PC-3 (cell line): ENCODE results near the gene RABL6. TPM values are rescaled to one million over a fixed set of nuclear protein-coding genes. Genes with fewer than 3 reads are reported as not detected.
"Not testable (repeated sequence)": the region's sequence is repeated elsewhere in the genome, so short reads cannot be mapped to it uniquely, and the experiment has no call there.

ENCODE experiments used
- ATAC-seq: fragments of 200-7000 bp; cut with Tn5 transposase; 2 replicates; pipeline ENCODE4 v1.9.1; 2020; ENCODE audit warnings: mild to moderate bottlenecking, moderate library complexity
- BruUV-seq: library from RNA; stranded (reverse); fragments of 400-500 nt; replicated peaks from 2 replicates; lab custom pipeline; 2021; lab: Mats Ljungman, UMichigan
- CTCF ChIA-PET: fragments of 300-600 bp; sonication (Branson Sonifier 250); formaldehyde crosslinking; loops from one replicate; lab custom pipeline; 2022; ENCODE audit warnings: antibody characterized with exemption; lab: Charles Lee
- POLR2A ChIA-PET: fragments of 300-600 bp; sonication (Branson Sonifier 250); formaldehyde crosslinking; loops from one replicate; lab custom pipeline; 2022; ENCODE audit warnings: antibody characterized with exemption; ENCODE audit not compliant: unreplicated experiment; lab: Charles Lee
- DNase-seq: peaks from one replicate; pipeline ENCODE4 v3.0.0-alpha.2; 2015
- H2AFZ ChIP-seq: fragments of 300-600 bp; sonication (generic); 2 replicates; pipeline ENCODE4 v1.6.0; 2016; ENCODE audit warnings: antibody characterized with exemption, low read length
- H3F3A ChIP-seq: fragments of 300-600 bp; sonication (generic); one replicate; pipeline ENCODE4 v1.6.0; 2017; ENCODE audit warnings: antibody characterized with exemption, low read length, control low read depth, mild to moderate bottlenecking; ENCODE audit not compliant: unreplicated experiment
- H3K27ac ChIP-seq: fragments of 300-600 bp; sonication (generic); 2 replicates; pipeline ENCODE4 v1.5.1; 2016; ENCODE audit warnings: mild to moderate bottlenecking, low read length
- H3K27me3 ChIP-seq: fragments of 300-600 bp; sonication (generic); 2 replicates; pipeline ENCODE4 v1.6.1; 2016; ENCODE audit warnings: low read length, mixed read lengths
- H3K36me3 ChIP-seq: fragments of 300-600 bp; sonication (generic); 2 replicates; pipeline ENCODE4 v1.6.1; 2016; ENCODE audit warnings: low read depth, mixed run types, low read length, mixed read lengths
- H3K4me1 ChIP-seq: fragments of 300-600 bp; sonication (generic); 2 replicates; pipeline ENCODE4 v1.5.1; 2016; ENCODE audit warnings: low read length; ENCODE audit not compliant: insufficient read depth
- H3K4me2 ChIP-seq: fragments of 300-600 bp; sonication (generic); 2 replicates; pipeline ENCODE4 v1.6.0; 2016; ENCODE audit warnings: low read length
- H3K4me3 ChIP-seq: fragments of 300-600 bp; sonication (generic); 2 replicates; pipeline ENCODE4 v1.5.1; 2016; ENCODE audit warnings: mild to moderate bottlenecking, low read length, mixed read lengths
- H3K79me2 ChIP-seq: fragments of 300-600 bp; sonication (generic); 2 replicates; pipeline ENCODE4 v1.6.1; 2017; ENCODE audit warnings: low read length, mixed read lengths
- H3K9ac ChIP-seq: fragments of 300-600 bp; sonication (generic); 2 replicates; pipeline ENCODE4 v1.6.0; 2016; ENCODE audit warnings: mild to moderate bottlenecking, low read length
- H3K9me2 ChIP-seq: fragments of 300-600 bp; sonication (generic); replicated peaks from 2 replicates; pipeline ENCODE4 v1.6.1; 2016; ENCODE audit warnings: mixed run types, low read length, mixed read lengths
- H3K9me3 ChIP-seq: fragments of 300-600 bp; sonication (generic); 2 replicates; pipeline ENCODE4 v1.6.1; 2016; ENCODE audit warnings: low read length, mixed read lengths
- H4K20me1 ChIP-seq: fragments of 300-600 bp; sonication (generic); 2 replicates; pipeline ENCODE4 v1.6.1; 2016; ENCODE audit warnings: low read length, mixed read lengths
- EZH2 ChIP-seq: fragments of 300-600 bp; sonication (generic); IDR thresholded peaks from one replicate; pipeline ENCODE4 v1.6.1; 2017; ENCODE audit warnings: antibody characterized with exemption, mild to moderate bottlenecking, low read length; ENCODE audit not compliant: unreplicated experiment
- EZH2phosphoT487 ChIP-seq: fragments of 300-600 bp; sonication (generic); IDR thresholded peaks from 2 replicates; pipeline ENCODE4 v1.6.1; 2018; ENCODE audit warnings: mild to moderate bottlenecking, antibody characterized with exemption, low read length, borderline replicate concordance
- intact Hi-C: fragments of 100-400 bp; cut with micrococcal nuclease; formaldehyde crosslinking; loops from 2 replicates; pipeline ENCODE4 v1.9.0; 2023
- total RNA-seq: library from RNA; depleted of rRNA; stranded (reverse); fragments of >200 nt; gene quantifications from 2 replicates; pipeline ENCODE4 v1.2.3, GENCODE V29; 2014
- TF ChIP-seq, protein P1 (sequence below): fragments of 300-600 bp; sonication (generic); conservative IDR thresholded peaks from 2 replicates; pipeline ENCODE4 v1.5.1; 2017; ENCODE audit warnings: antibody characterized with exemption, low read depth, mild to moderate bottlenecking, low read length

Gene RABL6
- total RNA-seq, 1 experiment from 2014 or later = 84.3 TPM

DNA sequence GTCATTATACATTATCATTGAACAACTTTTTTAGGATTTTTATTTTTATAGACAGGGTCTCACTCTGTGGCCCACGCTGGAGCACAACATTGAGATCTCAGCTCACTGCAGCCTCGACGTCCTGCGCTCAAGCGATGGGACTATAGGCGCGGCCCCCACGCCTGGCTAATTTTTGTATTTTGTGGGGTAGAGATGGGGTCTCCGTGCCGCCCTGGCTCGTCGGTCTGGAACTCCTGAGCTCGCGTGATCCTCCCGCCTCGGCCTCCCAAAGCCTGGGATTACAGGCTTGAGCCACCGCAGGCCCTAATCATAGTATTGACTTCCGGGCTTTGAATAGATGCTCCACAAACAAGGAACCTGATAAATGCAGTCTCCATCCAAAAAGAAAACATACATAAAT, 59.7 kb downstream of the RABL6 start:
- TF ChIP-seq EZH2phosphoT487 (no peak), EZH2 (no peak)
- TF ChIP-seq, protein P1, sequence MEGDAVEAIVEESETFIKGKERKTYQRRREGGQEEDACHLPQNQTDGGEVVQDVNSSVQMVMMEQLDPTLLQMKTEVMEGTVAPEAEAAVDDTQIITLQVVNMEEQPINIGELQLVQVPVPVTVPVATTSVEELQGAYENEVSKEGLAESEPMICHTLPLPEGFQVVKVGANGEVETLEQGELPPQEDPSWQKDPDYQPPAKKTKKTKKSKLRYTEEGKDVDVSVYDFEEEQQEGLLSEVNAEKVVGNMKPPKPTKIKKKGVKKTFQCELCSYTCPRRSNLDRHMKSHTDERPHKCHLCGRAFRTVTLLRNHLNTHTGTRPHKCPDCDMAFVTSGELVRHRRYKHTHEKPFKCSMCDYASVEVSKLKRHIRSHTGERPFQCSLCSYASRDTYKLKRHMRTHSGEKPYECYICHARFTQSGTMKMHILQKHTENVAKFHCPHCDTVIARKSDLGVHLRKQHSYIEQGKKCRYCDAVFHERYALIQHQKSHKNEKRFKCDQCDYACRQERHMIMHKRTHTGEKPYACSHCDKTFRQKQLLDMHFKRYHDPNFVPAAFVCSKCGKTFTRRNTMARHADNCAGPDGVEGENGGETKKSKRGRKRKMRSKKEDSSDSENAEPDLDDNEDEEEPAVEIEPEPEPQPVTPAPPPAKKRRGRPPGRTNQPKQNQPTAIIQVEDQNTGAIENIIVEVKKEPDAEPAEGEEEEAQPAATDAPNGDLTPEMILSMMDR = no peak
- POLR2A ChIA-PET = no interaction called here
- H3K27ac ChIP-seq = no peak overlapping the region
- no peaks in the 10 kb centered on the region for H3K27me3 ChIP-seq
- no peak overlapping the region for H2AFZ ChIP-seq
- no peaks in the 10 kb centered on the region for H3K9me2 ChIP-seq
- intact Hi-C loops = no loop called here
- DNase-seq (no peak), ATAC-seq (no peak)
- H3K9me3 ChIP-seq = no peaks in the 10 kb centered on the region
- 0 out of 2 replicates have a peak, but pooled peaks cover 5% of the 10 kb centered on the region for H3K4me1 ChIP-seq
- H3K79me2 ChIP-seq = peaks cover 27% of the 10 kb centered on the region
- no TSS peak for BruUV-seq
- H4K20me1 ChIP-seq = peaks cover 4% of the 10 kb centered on the region; the same call in 1 of the 2 replicates
- no peak overlapping the region for H3K9ac ChIP-seq
- H3K36me3 ChIP-seq = peaks cover 15% of the 10 kb centered on the region
- no peaks in the 10 kb centered on the region for H3F3A ChIP-seq
- CTCF ChIA-PET = no interaction called here
- H3K4me3 ChIP-seq = no peak overlapping the region
- no peak overlapping the region for H3K4me2 ChIP-seq

DNA sequence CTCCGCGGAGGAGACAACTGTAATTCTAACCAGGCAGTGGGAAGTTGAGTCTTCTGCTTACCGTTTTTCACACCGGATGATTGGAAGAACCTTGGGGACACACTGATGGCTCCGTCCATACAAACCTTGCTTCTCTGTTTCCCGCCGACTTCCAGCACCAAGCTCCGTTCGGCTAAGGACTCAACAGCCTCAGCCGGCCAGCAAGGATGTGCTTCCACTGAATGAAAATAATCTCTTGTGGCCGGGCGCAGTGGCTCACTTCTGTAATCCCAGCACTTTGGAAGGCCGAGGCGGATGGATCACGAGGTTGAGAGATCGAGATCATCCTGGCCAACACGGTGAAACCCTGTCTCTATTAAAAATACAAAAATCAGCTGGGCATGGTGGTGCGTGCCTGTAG, 60.2 kb downstream of the RABL6 start:
- Histone ChIP-seq H3F3A (no peaks in the 10 kb centered on the region), H3K9me3 (0 out of 2 replicates have a peak, but pooled peaks cover 3% of the 10 kb centered on the region), H3K4me3 (no peak overlapping the region), H3K9ac (no peak overlapping the region), H3K4me2 (no peak overlapping the region), H3K27me3 (no peaks in the 10 kb centered on the region), H2AFZ (no peak overlapping the region), H3K9me2 (no peaks in the 10 kb centered on the region), H3K4me1 (0 out of 2 replicates have a peak, but pooled peaks cover 5% of the 10 kb centered on the region), H3K79me2 (peaks cover 27% of the 10 kb centered on the region), H3K27ac (no peak overlapping the region), H3K36me3 (peaks cover 12% of the 10 kb centered on the region), H4K20me1 (peaks cover 4% of the 10 kb centered on the region; the same call in 1 of the 2 replicates)
- POLR2A ChIA-PET = no interaction called here
- CTCF ChIA-PET = no interaction called here
- intact Hi-C loops = no loop called here
- TF ChIP-seq EZH2phosphoT487 = no peak
- no peak for TF ChIP-seq EZH2
- TF ChIP-seq, protein P1 = no peak
- no peak for DNase-seq
- no TSS peak for BruUV-seq
- no peak for ATAC-seq

DNA sequence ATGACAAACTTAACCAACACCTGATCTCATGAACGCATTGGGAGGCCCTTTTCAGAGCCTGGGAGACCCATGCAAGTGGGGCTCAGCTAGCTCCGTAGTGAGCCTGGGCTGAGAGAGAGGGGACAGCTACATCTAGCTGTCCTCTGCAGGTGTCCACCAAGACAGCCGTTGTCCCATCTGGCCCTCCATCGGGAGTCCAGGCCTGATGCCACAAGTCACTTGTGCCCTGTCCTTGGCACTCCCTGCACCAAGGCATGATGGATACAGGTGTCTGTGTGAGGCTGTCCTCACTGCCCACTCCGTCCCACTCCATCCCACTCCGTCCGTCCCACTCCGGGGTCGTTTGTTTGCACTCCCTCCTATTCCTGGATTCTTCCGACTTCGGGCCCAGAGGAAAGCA, 60.9 kb downstream of the RABL6 start:
- no TSS peak for BruUV-seq
- Histone ChIP-seq H3K9me2 (no peaks in the 10 kb centered on the region), H3K4me3 (no peak overlapping the region), H2AFZ (no peak overlapping the region), H3K27ac (no peak overlapping the region), H3K79me2 (peaks cover 25% of the 10 kb centered on the region), H3K27me3 (no peaks in the 10 kb centered on the region), H3K9ac (no peak overlapping the region), H3K4me1 (0 out of 2 replicates have a peak, but pooled peaks cover 5% of the 10 kb centered on the region), H4K20me1 (peaks cover 4% of the 10 kb centered on the region; the same call in 1 of the 2 replicates), H3K9me3 (0 out of 2 replicates have a peak, but pooled peaks cover 3% of the 10 kb centered on the region), H3K36me3 (peaks cover 5% of the 10 kb centered on the region), H3K4me2 (no peak overlapping the region), H3F3A (no peaks in the 10 kb centered on the region)
- DNase-seq (no peak), ATAC-seq (no peak)
- intact Hi-C loops = no loop called here
- TF ChIP-seq, protein P1 = no peak
- no peak for TF ChIP-seq EZH2
- no peak for TF ChIP-seq EZH2phosphoT487
- CTCF ChIA-PET = interaction anchor here (0.6 kb wide), 1 partner anchor 26 kb away, joined by 3 read pairs; no protein-coding TSS in a partner anchor
- POLR2A ChIA-PET = interaction anchor here (0.7 kb wide), 1 partner anchor 78 kb away, joined by 9 read pairs; the partner anchor contains the start of gene TMEM141

DNA sequence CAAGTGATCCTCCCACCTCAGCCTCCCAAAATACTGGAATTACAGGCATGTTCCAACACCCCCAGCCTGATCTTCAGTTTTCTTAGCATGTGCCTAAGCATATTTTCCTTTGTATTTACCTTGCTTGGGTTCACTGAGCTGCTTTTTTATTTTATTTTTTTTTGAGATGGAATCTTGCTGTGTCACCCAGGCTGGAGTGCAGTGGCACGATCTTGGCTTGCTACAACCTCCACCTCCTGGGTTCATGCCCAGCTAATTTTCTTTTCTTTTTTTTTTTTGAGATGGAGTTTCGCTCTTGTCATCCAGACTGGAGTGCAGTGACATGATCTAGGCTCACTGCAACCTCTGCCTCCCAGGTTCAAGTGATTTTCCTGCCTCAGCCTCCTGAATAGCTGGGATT, 61.9 kb downstream of the RABL6 start:
- peaks cover 15% of the 10 kb centered on the region for H3K79me2 ChIP-seq
- H3K36me3 ChIP-seq, H4K20me1 ChIP-seq, ATAC-seq, H3K27ac ChIP-seq, H3K27me3 ChIP-seq, H3K9me3 ChIP-seq, H3K4me3 ChIP-seq, H2AFZ ChIP-seq, H3K9me2 ChIP-seq, DNase-seq, H3F3A ChIP-seq, H3K9ac ChIP-seq, H3K4me2 ChIP-seq, POLR2A ChIA-PET, BruUV-seq, H3K4me1 ChIP-seq, CTCF ChIA-PET, intact Hi-C loops: not testable (repeated sequence)
